Measurements from ENCODE around the gene UCMA. TPM values are rescaled to one million over a fixed set of nuclear protein-coding genes. Genes with fewer than 3 reads are reported as not detected.
"Not testable (repeated sequence)": the region's sequence is repeated elsewhere in the genome, so short reads cannot be mapped to it uniquely, and the experiment has no call there.

UCMA gene
- total RNA-seq (2014; rRNA removed; shearing (Covaris generic); ENCODE audit: low replicate concordance) = 0.63 TPM in 1 of 2 replicates, not detected in the other

- H3K27me3 ChIP-seq (ENCODE audit: low read length) = no peaks in the 10 kb centered on the region
- H3K4me3 ChIP-seq (ENCODE audit: low read length) = peak within 1 kb of the TSS; percentile 11; the same call in 1 of the 2 replicates
- H3K36me3 ChIP-seq (ENCODE audit: insufficient read depth, low read length) = no peaks in the 10 kb centered on the region
- peak within 1 kb of the TSS; percentile 16; the same call in 1 of the 2 replicates for H3K27ac ChIP-seq (ENCODE audit: low read length)
- H3K9me3 ChIP-seq (ENCODE audit: low read length) = no peaks in the 10 kb centered on the region
- no peaks in the 10 kb centered on the region for H3K79me2 ChIP-seq (ENCODE audit: low read length)
- H3K4me2 ChIP-seq (ENCODE audit: low read depth, low read length, poor library complexity, severe bottlenecking) = peak within 1 kb of the TSS; percentile 60
- H3K9ac ChIP-seq (ENCODE audit: low read length) = peak within 1 kb of the TSS; percentile 16
- no peak for DNase-seq
- H3K9me2 ChIP-seq (replicated peaks; ENCODE audit: insufficient read depth, low read length) = no peaks in the 10 kb centered on the region
- no peaks in the 10 kb centered on the region for H4K20me1 ChIP-seq (ENCODE audit: insufficient read depth, low read depth, low read length)
- H2AFZ ChIP-seq (ENCODE audit: low read length) = no peak within 1 kb of the TSS
- peaks cover 28% of the 10 kb centered on the region for H3K4me1 ChIP-seq (ENCODE audit: low read length)
Observed at GRCh38 chr10:13234172-13234571, at the start of gene UCMA. Gene UCMA, minus strand, starts transcription at chr10:13234374. Its CDS starts 116 bp downstream, at chr10:13234258.

- H3K27ac ChIP-seq (ENCODE audit: low read length); H3K4me3 ChIP-seq (ENCODE audit: low read length); H3K36me3 ChIP-seq (ENCODE audit: insufficient read depth, low read length); H2AFZ ChIP-seq (ENCODE audit: low read length); H3K4me1 ChIP-seq (ENCODE audit: low read length); H4K20me1 ChIP-seq (ENCODE audit: insufficient read depth, low read depth, low read length); H3K4me2 ChIP-seq (ENCODE audit: low read depth, low read length, poor library complexity, severe bottlenecking); H3K79me2 ChIP-seq (ENCODE audit: low read length); H3K27me3 ChIP-seq (ENCODE audit: low read length); H3K9ac ChIP-seq (ENCODE audit: low read length); H3K9me2 ChIP-seq (replicated peaks; ENCODE audit: insufficient read depth, low read length); H3K9me3 ChIP-seq (ENCODE audit: low read length); DNase-seq: not testable (repeated sequence)
Observed at GRCh38 chr10:13282348-13282747, 48.2 kb upstream of the UCMA start.

- Histone ChIP-seq H3K4me3 (ENCODE audit: low read length) (no peak overlapping the region), H3K27me3 (ENCODE audit: low read length) (no peaks in the 10 kb centered on the region), H3K9me2 (replicated peaks; ENCODE audit: insufficient read depth, low read length) (no peaks in the 10 kb centered on the region), H3K9me3 (ENCODE audit: low read length) (no peaks in the 10 kb centered on the region), H3K4me2 (ENCODE audit: low read depth, low read length, poor library complexity, severe bottlenecking) (no peak overlapping the region), H3K27ac (ENCODE audit: low read length) (no peak overlapping the region), H3K36me3 (ENCODE audit: insufficient read depth, low read length) (no peaks in the 10 kb centered on the region), H3K4me1 (ENCODE audit: low read length) (peaks cover 7% of the 10 kb centered on the region), H3K9ac (ENCODE audit: low read length) (no peak overlapping the region), H4K20me1 (ENCODE audit: insufficient read depth, low read depth, low read length) (no peaks in the 10 kb centered on the region), H3K79me2 (ENCODE audit: low read length) (no peaks in the 10 kb centered on the region), H2AFZ (ENCODE audit: low read length) (no peak overlapping the region)
- no peak for DNase-seq
Observed at GRCh38 chr10:13276749-13277365, 42.7 kb upstream of the UCMA start.

GRCh38 chr10:13276146-13276545, 42.0 kb upstream of the UCMA start:
- peaks cover 14% of the 10 kb centered on the region for H3K4me1 ChIP-seq (ENCODE audit: low read length)
- H3K9ac ChIP-seq (ENCODE audit: low read length); H3K9me3 ChIP-seq (ENCODE audit: low read length); H3K79me2 ChIP-seq (ENCODE audit: low read length); H4K20me1 ChIP-seq (ENCODE audit: insufficient read depth, low read depth, low read length); H3K27me3 ChIP-seq (ENCODE audit: low read length); H3K27ac ChIP-seq (ENCODE audit: low read length); H3K4me3 ChIP-seq (ENCODE audit: low read length); H3K4me2 ChIP-seq (ENCODE audit: low read depth, low read length, poor library complexity, severe bottlenecking); H3K36me3 ChIP-seq (ENCODE audit: insufficient read depth, low read length); DNase-seq; H3K9me2 ChIP-seq (replicated peaks; ENCODE audit: insufficient read depth, low read length); H2AFZ ChIP-seq (ENCODE audit: low read length): not testable (repeated sequence)

- Histone ChIP-seq H2AFZ (ENCODE audit: low read length) (peak overlapping the region; percentile 95; the same call in 1 of the 2 replicates), H3K9me2 (replicated peaks; ENCODE audit: insufficient read depth, low read length) (no peaks in the 10 kb centered on the region), H3K4me2 (ENCODE audit: low read depth, low read length, poor library complexity, severe bottlenecking) (peak overlapping the region; percentile 62), H3K9me3 (ENCODE audit: low read length) (no peaks in the 10 kb centered on the region), H3K79me2 (ENCODE audit: low read length) (no peaks in the 10 kb centered on the region), H3K27ac (ENCODE audit: low read length) (no peak overlapping the region), H3K27me3 (ENCODE audit: low read length) (no peaks in the 10 kb centered on the region), H3K4me1 (ENCODE audit: low read length) (peaks cover 16% of the 10 kb centered on the region), H3K4me3 (ENCODE audit: low read length) (peak overlapping the region; percentile 45; the same call in 1 of the 2 replicates), H4K20me1 (ENCODE audit: insufficient read depth, low read depth, low read length) (no peaks in the 10 kb centered on the region), H3K9ac (ENCODE audit: low read length) (peak overlapping the region; percentile 49), H3K36me3 (ENCODE audit: insufficient read depth, low read length) (no peaks in the 10 kb centered on the region)
- DNase-seq = peak; percentile 54
Observed at GRCh38 chr10:13272164-13272571, 38.0 kb upstream of the UCMA start.

- H3K9me3 ChIP-seq (ENCODE audit: low read length) = no peaks in the 10 kb centered on the region
- H3K4me3 ChIP-seq (ENCODE audit: low read length) = peak overlapping the region; percentile 45; the same call in 1 of the 2 replicates
- no peaks in the 10 kb centered on the region for H4K20me1 ChIP-seq (ENCODE audit: insufficient read depth, low read depth, low read length)
- peaks cover 16% of the 10 kb centered on the region for H3K4me1 ChIP-seq (ENCODE audit: low read length)
- H2AFZ ChIP-seq (ENCODE audit: low read length) = peak overlapping the region; percentile 95
- H3K4me2 ChIP-seq (ENCODE audit: low read depth, low read length, poor library complexity, severe bottlenecking) = peak overlapping the region; percentile 62
- H3K27me3 ChIP-seq (ENCODE audit: low read length) = no peaks in the 10 kb centered on the region
- H3K9me2 ChIP-seq (replicated peaks; ENCODE audit: insufficient read depth, low read length) = no peaks in the 10 kb centered on the region
- DNase-seq = peak; percentile 86
- H3K9ac ChIP-seq (ENCODE audit: low read length) = peak overlapping the region; percentile 49
- no peaks in the 10 kb centered on the region for H3K36me3 ChIP-seq (ENCODE audit: insufficient read depth, low read length)
- no peak overlapping the region for H3K27ac ChIP-seq (ENCODE audit: low read length)
- no peaks in the 10 kb centered on the region for H3K79me2 ChIP-seq (ENCODE audit: low read length)
Observed at GRCh38 chr10:13271552-13272163, 37.5 kb upstream of the UCMA start.

- Histone ChIP-seq H3K27me3 (ENCODE audit: low read length) (no peaks in the 10 kb centered on the region), H3K9ac (ENCODE audit: low read length) (no peak overlapping the region), H3K4me3 (ENCODE audit: low read length) (no peak overlapping the region; the same call in 1 of the 2 replicates), H3K79me2 (ENCODE audit: low read length) (no peaks in the 10 kb centered on the region), H3K4me2 (ENCODE audit: low read depth, low read length, poor library complexity, severe bottlenecking) (peak overlapping the region; percentile 62), H3K9me3 (ENCODE audit: low read length) (no peaks in the 10 kb centered on the region), H3K9me2 (replicated peaks; ENCODE audit: insufficient read depth, low read length) (no peaks in the 10 kb centered on the region), H3K4me1 (ENCODE audit: low read length) (peaks cover 16% of the 10 kb centered on the region), H3K27ac (ENCODE audit: low read length) (no peak overlapping the region), H3K36me3 (ENCODE audit: insufficient read depth, low read length) (no peaks in the 10 kb centered on the region), H4K20me1 (ENCODE audit: insufficient read depth, low read depth, low read length) (no peaks in the 10 kb centered on the region), H2AFZ (ENCODE audit: low read length) (no peak overlapping the region)
- no peak for DNase-seq
Observed at GRCh38 chr10:13270877-13271551, 36.8 kb upstream of the UCMA start.

GRCh38 chr10:13268841-13269240, 34.7 kb upstream of the UCMA start:
- H3K79me2 ChIP-seq (ENCODE audit: low read length) = no peaks in the 10 kb centered on the region
- H3K4me3 ChIP-seq (ENCODE audit: low read length) = no peak overlapping the region
- no peaks in the 10 kb centered on the region for H3K36me3 ChIP-seq (ENCODE audit: insufficient read depth, low read length)
- H3K9me3 ChIP-seq (ENCODE audit: low read length) = no peaks in the 10 kb centered on the region
- H4K20me1 ChIP-seq (ENCODE audit: insufficient read depth, low read depth, low read length) = no peaks in the 10 kb centered on the region
- peaks cover 16% of the 10 kb centered on the region for H3K4me1 ChIP-seq (ENCODE audit: low read length)
- no peak overlapping the region for H3K9ac ChIP-seq (ENCODE audit: low read length)
- no peaks in the 10 kb centered on the region for H3K27me3 ChIP-seq (ENCODE audit: low read length)
- H2AFZ ChIP-seq (ENCODE audit: low read length) = no peak overlapping the region
- H3K27ac ChIP-seq (ENCODE audit: low read length) = no peak overlapping the region
- H3K4me2 ChIP-seq (ENCODE audit: low read depth, low read length, poor library complexity, severe bottlenecking) = no peak overlapping the region
- H3K9me2 ChIP-seq (replicated peaks; ENCODE audit: insufficient read depth, low read length) = no peaks in the 10 kb centered on the region
- no peak for DNase-seq

Measured in Karpas-422 (cell line).